Measurements from ENCODE around the gene SLC52A1. TPM values are rescaled to one million over a fixed set of nuclear protein-coding genes. Genes with fewer than 3 reads are reported as not detected.

SLC52A1 gene
- total and polyA plus RNA-seq, 2 of the 13 experiments (the other 11 are each of a cell fraction or from before 2014, with no cell fraction given): 0.03 to 0.13 TPM

DNA sequence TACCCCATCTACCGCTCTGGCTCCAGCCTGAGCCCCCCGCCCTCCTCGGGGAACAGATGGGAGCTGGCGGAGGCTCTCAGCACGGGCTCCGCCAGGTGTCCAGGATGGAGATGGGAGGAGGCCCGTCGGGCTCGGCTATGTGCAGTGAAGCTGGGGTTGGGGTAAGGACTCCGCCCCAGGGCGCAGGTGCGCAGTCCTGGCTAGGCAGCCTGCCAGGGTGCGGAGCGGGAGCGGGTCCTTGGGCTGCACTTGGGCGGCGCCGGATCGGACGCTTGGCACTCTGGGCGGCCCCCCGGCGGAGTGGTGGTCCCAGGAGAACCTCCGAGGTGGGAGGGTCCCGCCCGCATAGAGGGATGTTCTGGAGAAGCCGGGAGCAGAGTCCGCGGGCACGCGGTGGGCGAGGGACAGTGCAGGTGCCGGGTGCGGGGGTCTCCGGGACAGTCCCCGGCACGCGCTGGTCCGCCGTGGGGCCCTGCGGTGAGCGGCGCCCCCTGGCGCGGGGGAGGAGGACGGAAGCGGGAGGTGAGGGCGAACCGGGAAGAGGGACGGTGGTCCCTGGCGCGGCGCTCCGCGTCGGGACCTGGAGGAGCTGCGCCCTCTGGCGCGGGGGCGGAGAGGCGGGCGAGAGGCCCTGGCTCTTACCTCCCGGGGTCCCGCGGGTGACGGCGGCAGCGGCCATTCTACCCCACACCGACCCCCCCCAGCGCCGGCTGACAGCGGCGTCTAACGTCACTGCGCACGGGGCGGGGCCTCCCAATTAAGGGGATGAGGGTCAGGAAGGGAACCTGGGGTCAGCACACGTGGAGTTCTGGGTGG is 48.1 kb downstream of the SLC52A1 start, which contains the start of gene CAMTA2 (continued):
- TF ChIP-seq, protein P1, sequence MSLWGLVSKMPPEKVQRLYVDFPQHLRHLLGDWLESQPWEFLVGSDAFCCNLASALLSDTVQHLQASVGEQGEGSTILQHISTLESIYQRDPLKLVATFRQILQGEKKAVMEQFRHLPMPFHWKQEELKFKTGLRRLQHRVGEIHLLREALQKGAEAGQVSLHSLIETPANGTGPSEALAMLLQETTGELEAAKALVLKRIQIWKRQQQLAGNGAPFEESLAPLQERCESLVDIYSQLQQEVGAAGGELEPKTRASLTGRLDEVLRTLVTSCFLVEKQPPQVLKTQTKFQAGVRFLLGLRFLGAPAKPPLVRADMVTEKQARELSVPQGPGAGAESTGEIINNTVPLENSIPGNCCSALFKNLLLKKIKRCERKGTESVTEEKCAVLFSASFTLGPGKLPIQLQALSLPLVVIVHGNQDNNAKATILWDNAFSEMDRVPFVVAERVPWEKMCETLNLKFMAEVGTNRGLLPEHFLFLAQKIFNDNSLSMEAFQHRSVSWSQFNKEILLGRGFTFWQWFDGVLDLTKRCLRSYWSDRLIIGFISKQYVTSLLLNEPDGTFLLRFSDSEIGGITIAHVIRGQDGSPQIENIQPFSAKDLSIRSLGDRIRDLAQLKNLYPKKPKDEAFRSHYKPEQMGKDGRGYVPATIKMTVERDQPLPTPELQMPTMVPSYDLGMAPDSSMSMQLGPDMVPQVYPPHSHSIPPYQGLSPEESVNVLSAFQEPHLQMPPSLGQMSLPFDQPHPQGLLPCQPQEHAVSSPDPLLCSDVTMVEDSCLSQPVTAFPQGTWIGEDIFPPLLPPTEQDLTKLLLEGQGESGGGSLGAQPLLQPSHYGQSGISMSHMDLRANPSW (CRISPR knock-in tag; IDR thresholded peaks at IDR 0.05; ENCODE audit: borderline replicate concordance): no peak
- TF ChIP-seq MXI1 (IDR thresholded peaks at IDR 0.05; ENCODE audit: borderline replicate concordance, low read depth, low read length): peak; percentile 26; the same call in 1 of the 3 replicates
- TF ChIP-seq, protein P2, sequence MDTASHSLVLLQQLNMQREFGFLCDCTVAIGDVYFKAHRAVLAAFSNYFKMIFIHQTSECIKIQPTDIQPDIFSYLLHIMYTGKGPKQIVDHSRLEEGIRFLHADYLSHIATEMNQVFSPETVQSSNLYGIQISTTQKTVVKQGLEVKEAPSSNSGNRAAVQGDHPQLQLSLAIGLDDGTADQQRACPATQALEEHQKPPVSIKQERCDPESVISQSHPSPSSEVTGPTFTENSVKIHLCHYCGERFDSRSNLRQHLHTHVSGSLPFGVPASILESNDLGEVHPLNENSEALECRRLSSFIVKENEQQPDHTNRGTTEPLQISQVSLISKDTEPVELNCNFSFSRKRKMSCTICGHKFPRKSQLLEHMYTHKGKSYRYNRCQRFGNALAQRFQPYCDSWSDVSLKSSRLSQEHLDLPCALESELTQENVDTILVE (CRISPR knock-in tag; IDR thresholded peaks at IDR 0.05): peak; percentile 48; the same call in 1 of the 2 replicates
- TF ChIP-seq, protein P3, sequence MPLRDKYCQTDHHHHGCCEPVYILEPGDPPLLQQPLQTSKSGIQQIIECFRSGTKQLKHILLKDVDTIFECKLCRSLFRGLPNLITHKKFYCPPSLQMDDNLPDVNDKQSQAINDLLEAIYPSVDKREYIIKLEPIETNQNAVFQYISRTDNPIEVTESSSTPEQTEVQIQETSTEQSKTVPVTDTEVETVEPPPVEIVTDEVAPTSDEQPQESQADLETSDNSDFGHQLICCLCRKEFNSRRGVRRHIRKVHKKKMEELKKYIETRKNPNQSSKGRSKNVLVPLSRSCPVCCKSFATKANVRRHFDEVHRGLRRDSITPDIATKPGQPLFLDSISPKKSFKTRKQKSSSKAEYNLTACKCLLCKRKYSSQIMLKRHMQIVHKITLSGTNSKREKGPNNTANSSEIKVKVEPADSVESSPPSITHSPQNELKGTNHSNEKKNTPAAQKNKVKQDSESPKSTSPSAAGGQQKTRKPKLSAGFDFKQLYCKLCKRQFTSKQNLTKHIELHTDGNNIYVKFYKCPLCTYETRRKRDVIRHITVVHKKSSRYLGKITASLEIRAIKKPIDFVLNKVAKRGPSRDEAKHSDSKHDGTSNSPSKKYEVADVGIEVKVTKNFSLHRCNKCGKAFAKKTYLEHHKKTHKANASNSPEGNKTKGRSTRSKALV (CRISPR knock-in tag; IDR thresholded peaks at IDR 0.05): no peak; the same call in 1 of the 2 replicates
- no peak for TF ChIP-seq ZNF20 (CRISPR knock-in tag; IDR thresholded peaks at IDR 0.05)
- no peak for TF ChIP-seq ARNTL (CRISPR knock-in tag; IDR thresholded peaks at IDR 0.05)
- TF ChIP-seq SIN3A (IDR thresholded peaks at IDR 0.05; ENCODE audit: borderline replicate concordance, low read depth, low read length): 0 out of 2 replicates have a peak, but pooled peaks have one; percentile 47
- TF ChIP-seq, protein P4, sequence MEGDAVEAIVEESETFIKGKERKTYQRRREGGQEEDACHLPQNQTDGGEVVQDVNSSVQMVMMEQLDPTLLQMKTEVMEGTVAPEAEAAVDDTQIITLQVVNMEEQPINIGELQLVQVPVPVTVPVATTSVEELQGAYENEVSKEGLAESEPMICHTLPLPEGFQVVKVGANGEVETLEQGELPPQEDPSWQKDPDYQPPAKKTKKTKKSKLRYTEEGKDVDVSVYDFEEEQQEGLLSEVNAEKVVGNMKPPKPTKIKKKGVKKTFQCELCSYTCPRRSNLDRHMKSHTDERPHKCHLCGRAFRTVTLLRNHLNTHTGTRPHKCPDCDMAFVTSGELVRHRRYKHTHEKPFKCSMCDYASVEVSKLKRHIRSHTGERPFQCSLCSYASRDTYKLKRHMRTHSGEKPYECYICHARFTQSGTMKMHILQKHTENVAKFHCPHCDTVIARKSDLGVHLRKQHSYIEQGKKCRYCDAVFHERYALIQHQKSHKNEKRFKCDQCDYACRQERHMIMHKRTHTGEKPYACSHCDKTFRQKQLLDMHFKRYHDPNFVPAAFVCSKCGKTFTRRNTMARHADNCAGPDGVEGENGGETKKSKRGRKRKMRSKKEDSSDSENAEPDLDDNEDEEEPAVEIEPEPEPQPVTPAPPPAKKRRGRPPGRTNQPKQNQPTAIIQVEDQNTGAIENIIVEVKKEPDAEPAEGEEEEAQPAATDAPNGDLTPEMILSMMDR (CRISPR knock-in tag; IDR thresholded peaks at IDR 0.05): peak; percentile 87
- TF ChIP-seq PHB2 (IDR thresholded peaks at IDR 0.05; ENCODE audit: partially characterized antibody): no peak
- TF ChIP-seq, protein P5, sequence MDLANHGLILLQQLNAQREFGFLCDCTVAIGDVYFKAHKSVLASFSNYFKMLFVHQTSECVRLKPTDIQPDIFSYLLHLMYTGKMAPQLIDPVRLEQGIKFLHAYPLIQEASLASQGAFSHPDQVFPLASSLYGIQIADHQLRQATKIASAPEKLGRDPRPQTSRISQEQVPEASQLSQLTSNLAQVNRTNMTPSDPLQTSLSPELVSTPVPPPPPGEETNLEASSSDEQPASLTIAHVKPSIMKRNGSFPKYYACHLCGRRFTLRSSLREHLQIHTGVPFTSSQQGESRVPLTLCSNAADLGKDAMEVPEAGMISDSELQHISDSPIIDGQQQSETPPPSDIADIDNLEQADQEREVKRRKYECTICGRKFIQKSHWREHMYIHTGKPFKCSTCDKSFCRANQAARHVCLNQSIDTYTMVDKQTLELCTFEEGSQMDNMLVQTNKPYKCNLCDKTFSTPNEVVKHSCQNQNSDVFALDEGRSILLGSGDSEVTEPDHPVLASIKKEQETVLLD (CRISPR knock-in tag; IDR thresholded peaks at IDR 0.05; ENCODE audit: low read depth): peak; percentile 79; the same call in 1 of the 2 replicates
- TF ChIP-seq ZC3H4 (CRISPR knock-in tag; IDR thresholded peaks at IDR 0.05; ENCODE audit: borderline replicate concordance): no peak
- no peak for TF ChIP-seq HOXA7 (CRISPR knock-in tag; IDR thresholded peaks at IDR 0.05)
- no peak for TF ChIP-seq ATF1 (CRISPR knock-in tag; IDR thresholded peaks at IDR 0.05)
- TF ChIP-seq AKAP8 (CRISPR knock-in tag; IDR thresholded peaks at IDR 0.05): 0 out of 2 replicates have a peak, but pooled peaks have one; percentile 82
- TF ChIP-seq JUNB (CRISPR knock-in tag; IDR thresholded peaks at IDR 0.05; ENCODE audit: borderline replicate concordance): no peak
- peak; percentile 81; the same call in 1 of the 2 replicates for TF ChIP-seq KAT7 (CRISPR knock-in tag; IDR thresholded peaks at IDR 0.05; ENCODE audit: borderline replicate concordance)
- TF ChIP-seq, protein P6, sequence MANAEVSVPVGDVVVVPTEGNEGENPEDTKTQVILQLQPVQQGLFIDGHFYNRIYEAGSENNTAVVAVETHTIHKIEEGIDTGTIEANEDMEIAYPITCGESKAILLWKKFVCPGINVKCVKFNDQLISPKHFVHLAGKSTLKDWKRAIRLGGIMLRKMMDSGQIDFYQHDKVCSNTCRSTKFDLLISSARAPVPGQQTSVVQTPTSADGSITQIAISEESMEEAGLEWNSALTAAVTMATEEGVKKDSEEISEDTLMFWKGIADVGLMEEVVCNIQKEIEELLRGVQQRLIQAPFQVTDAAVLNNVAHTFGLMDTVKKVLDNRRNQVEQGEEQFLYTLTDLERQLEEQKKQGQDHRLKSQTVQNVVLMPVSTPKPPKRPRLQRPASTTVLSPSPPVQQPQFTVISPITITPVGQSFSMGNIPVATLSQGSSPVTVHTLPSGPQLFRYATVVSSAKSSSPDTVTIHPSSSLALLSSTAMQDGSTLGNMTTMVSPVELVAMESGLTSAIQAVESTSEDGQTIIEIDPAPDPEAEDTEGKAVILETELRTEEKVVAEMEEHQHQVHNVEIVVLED (CRISPR knock-in tag; IDR thresholded peaks at IDR 0.05; ENCODE audit: borderline replicate concordance): peak; percentile 98

Data from HepG2 (cell line).